Liver (tissue), 9 donors: Measurements from ENCODE around the gene KCNJ1. TPM values are rescaled to one million over a fixed set of nuclear protein-coding genes. Genes with fewer than 3 reads are reported as not detected.

Experiments used
- DNase-seq: peaks from one replicate; pipeline ENCODE4 v3.0.0-alpha.2; 2017; ENCODE audit warnings: low spot score
- H3K27ac ChIP-seq, 2 donors: one replicate each; pipeline ENCODE4 v1.7.0; 2013; ENCODE audit warnings: inconsistent platforms in 2 of 2, low read length in 2 of 2, control low read depth in 1 of 2, low read depth in 1 of 2, mild to moderate bottlenecking in 1 of 2
- H3K27me3 ChIP-seq, 4 donors: one replicate each; pipeline versions ENCODE4 v1.6.1 to v1.7.0; 2013; ENCODE audit warnings: low read length in 3 of 4, inconsistent platforms in 1 of 4, mild to moderate bottlenecking in 1 of 4, moderate library complexity in 1 of 4; ENCODE audit not compliant: control insufficient read depth in 4 of 4, insufficient read depth in 4 of 4
- H3K36me3 ChIP-seq, 4 donors: one replicate each; pipeline versions ENCODE4 v1.6.1 to v1.7.0; 2013; ENCODE audit warnings: low read length in 3 of 4, mild to moderate bottlenecking in 3 of 4, low read depth in 1 of 4, moderate library complexity in 1 of 4; ENCODE audit not compliant: control insufficient read depth in 4 of 4, insufficient read depth in 3 of 4
- H3K4me1 ChIP-seq, 4 donors: one replicate each; pipeline versions ENCODE4 v1.6.1 to v1.7.0; 2013; ENCODE audit warnings: low read length in 3 of 4, mild to moderate bottlenecking in 3 of 4, moderate library complexity in 1 of 4; ENCODE audit not compliant: control insufficient read depth in 4 of 4, insufficient read depth in 4 of 4
- H3K4me3 ChIP-seq, 3 donors: one replicate each; pipeline versions ENCODE4 v1.6.1 to v1.7.0; 2013; ENCODE audit warnings: low read length in 3 of 3, control low read depth in 1 of 3, low read depth in 1 of 3, mild to moderate bottlenecking in 1 of 3
- H3K9ac ChIP-seq, 2 donors: one replicate each; pipeline ENCODE4 v1.7.0; 2013; ENCODE audit warnings: low read length in 2 of 2, mild to moderate bottlenecking in 2 of 2, moderate library complexity in 2 of 2, control low read depth in 1 of 2, low read depth in 1 of 2
- H3K9me3 ChIP-seq, 4 donors: one replicate each; pipeline versions ENCODE4 v1.6.1 to v1.7.0; 2013; ENCODE audit warnings: low read length in 3 of 4; ENCODE audit not compliant: control insufficient read depth in 4 of 4
- CTCF ChIP-seq: fragments of 150-350 bp; IDR thresholded peaks from 2 replicates; pipeline ENCODE4 v1.5.1; 2017; ENCODE audit warnings: improper control_type of control experiment, low read depth, low read length; ENCODE audit not compliant: missing input control
- EGR1 ChIP-seq, 2 donors: IDR thresholded peaks; 2 replicates each; pipeline ENCODE4 v1.6.1; 2016 to 2018; ENCODE audit warnings: antibody characterized with exemption in 2 of 2, low read depth in 2 of 2
- FOXA1 ChIP-seq: IDR thresholded peaks from 2 replicates; pipeline ENCODE4 v1.6.1; 2016; ENCODE audit warnings: antibody characterized with exemption
- FOXA2 ChIP-seq: IDR thresholded peaks from 2 replicates; pipeline ENCODE4 v1.6.1; 2016; ENCODE audit warnings: antibody characterized with exemption
- GABPA ChIP-seq, 2 donors: IDR thresholded peaks in 1 of 2; conservative IDR thresholded peaks in 1 of 2; 2 replicates each; pipeline ENCODE4 v1.6.1; 2016; ENCODE audit warnings: antibody characterized with exemption in 2 of 2, mild to moderate bottlenecking in 1 of 2, moderate library complexity in 1 of 2
- HNF4A ChIP-seq, 2 donors: conservative IDR thresholded peaks; 2 replicates each; pipeline ENCODE4 v1.6.1; 2016; ENCODE audit warnings: antibody characterized with exemption in 2 of 2, mild to moderate bottlenecking in 2 of 2
- HNF4G ChIP-seq: IDR thresholded peaks from 2 replicates; pipeline ENCODE4 v1.6.1; 2016; ENCODE audit warnings: antibody characterized with exemption
- JUND ChIP-seq, 2 donors: IDR thresholded peaks; 2 replicates each; pipeline ENCODE4 v1.6.1; 2016; ENCODE audit warnings: antibody characterized with exemption in 2 of 2
- MAX ChIP-seq: IDR thresholded peaks from 2 replicates; pipeline ENCODE4 v1.6.1; 2016; ENCODE audit warnings: antibody characterized with exemption
- NR2F2 ChIP-seq: IDR thresholded peaks from 2 replicates; pipeline ENCODE4 v1.6.1; 2016; ENCODE audit warnings: antibody characterized with exemption
- RAD21 ChIP-seq, 2 donors: IDR thresholded peaks; 2 replicates each; pipeline ENCODE4 v1.6.1; 2016; ENCODE audit warnings: antibody characterized with exemption in 2 of 2, mild to moderate bottlenecking in 2 of 2
- RXRA ChIP-seq, 2 donors: IDR thresholded peaks; 2 replicates each; pipeline ENCODE4 v1.6.1; 2017 to 2018; ENCODE audit warnings: antibody characterized with exemption in 2 of 2, mild to moderate bottlenecking in 1 of 2
- SP1 ChIP-seq: IDR thresholded peaks from 2 replicates; pipeline ENCODE4 v1.6.1; 2018; ENCODE audit warnings: antibody characterized with exemption, mild to moderate bottlenecking
- TAF1 ChIP-seq: conservative IDR thresholded peaks from 2 replicates; pipeline ENCODE4 v1.6.1; 2016; ENCODE audit warnings: antibody characterized with exemption, mild to moderate bottlenecking
- YY1 ChIP-seq: IDR thresholded peaks from 2 replicates; pipeline ENCODE4 v1.6.1; 2016; ENCODE audit warnings: antibody characterized with exemption, mild to moderate bottlenecking
- WGBS: extraction: QIAGEN DNeasy Blood & Tissue Kit; methylation state at CpG from one replicate; pipeline ENCODE4 v1.1.7; 2013; 5-methylcytosine and 5-hydroxymethylcytosine counted together
- polyA plus RNA-seq, 2 donors: library from polyadenylated mRNA; stranded (reverse) in 1 of 2; unstranded in 1 of 2; fragments of 200-250 nt in 1 of 2; fragments of >200 nt in 1 of 2; fragmentation: Nextera tagmentation in 1 of 2; extraction: Ambion mirVana in 1 of 2; gene quantifications; one replicate each; pipeline versions ENCODE4 v1.2.1 to v1.2.3, GENCODE V29; 2013 to 2015
- total RNA-seq, 2 donors: library from RNA; depleted of rRNA; stranded (reverse); fragments of >200 nt; gene quantifications; one replicate each; pipeline ENCODE4 v1.2.3, GENCODE V29; 2014
- TF ChIP-seq, protein P1 (sequence below): IDR thresholded peaks from 2 replicates; pipeline ENCODE4 v1.6.1; 2016; ENCODE audit warnings: antibody characterized with exemption
- TF ChIP-seq, protein P2 (sequence below): IDR thresholded peaks from 2 replicates; pipeline ENCODE4 v1.6.1; 2016; ENCODE audit warnings: antibody characterized with exemption, mild to moderate bottlenecking
- TF ChIP-seq, protein P3 (sequence below): IDR thresholded peaks from 2 replicates; pipeline ENCODE4 v1.6.1; 2016; ENCODE audit warnings: antibody characterized with exemption
- donor health status: healthy.
- donor health status: healthy.
- donor health status: healthy.
- donor health status: healthy.
- donor health status: healthy.

KCNJ1 gene
- total and polyA plus RNA-seq, 4 donors = 0.14 to 0.23 TPM; not detected in 2

GRCh38 chr11:128897826-128898225 is 30.7 kb upstream of the KCNJ1 start:
- TF ChIP-seq, protein P1, sequence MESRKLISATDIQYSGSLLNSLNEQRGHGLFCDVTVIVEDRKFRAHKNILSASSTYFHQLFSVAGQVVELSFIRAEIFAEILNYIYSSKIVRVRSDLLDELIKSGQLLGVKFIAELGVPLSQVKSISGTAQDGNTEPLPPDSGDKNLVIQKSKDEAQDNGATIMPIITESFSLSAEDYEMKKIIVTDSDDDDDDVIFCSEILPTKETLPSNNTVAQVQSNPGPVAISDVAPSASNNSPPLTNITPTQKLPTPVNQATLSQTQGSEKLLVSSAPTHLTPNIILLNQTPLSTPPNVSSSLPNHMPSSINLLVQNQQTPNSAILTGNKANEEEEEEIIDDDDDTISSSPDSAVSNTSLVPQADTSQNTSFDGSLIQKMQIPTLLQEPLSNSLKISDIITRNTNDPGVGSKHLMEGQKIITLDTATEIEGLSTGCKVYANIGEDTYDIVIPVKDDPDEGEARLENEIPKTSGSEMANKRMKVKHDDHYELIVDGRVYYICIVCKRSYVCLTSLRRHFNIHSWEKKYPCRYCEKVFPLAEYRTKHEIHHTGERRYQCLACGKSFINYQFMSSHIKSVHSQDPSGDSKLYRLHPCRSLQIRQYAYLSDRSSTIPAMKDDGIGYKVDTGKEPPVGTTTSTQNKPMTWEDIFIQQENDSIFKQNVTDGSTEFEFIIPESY = no peak
- no peak for TF ChIP-seq NR2F2
- no peak for TF ChIP-seq RXRA (IDR thresholded peaks at IDR 0.05)
- no peak overlapping the region for H3K4me3 ChIP-seq
- H3K36me3 ChIP-seq = no peaks in the 10 kb centered on the region
- no peaks in the 10 kb centered on the region for H3K9me3 ChIP-seq
- H3K27me3 ChIP-seq = peaks cover 0 to 6% (median 0%) of the 10 kb centered on the region in 4 donors
- no peak overlapping the region for H3K27ac ChIP-seq
- no peak overlapping the region for H3K9ac ChIP-seq
- DNase-seq = no peak
- 89% methylated on average over 1 of the region's 1 CpG for WGBS
- peaks cover 12 to 51% (median 44%) of the 10 kb centered on the region in 4 donors for H3K4me1 ChIP-seq

DNA sequence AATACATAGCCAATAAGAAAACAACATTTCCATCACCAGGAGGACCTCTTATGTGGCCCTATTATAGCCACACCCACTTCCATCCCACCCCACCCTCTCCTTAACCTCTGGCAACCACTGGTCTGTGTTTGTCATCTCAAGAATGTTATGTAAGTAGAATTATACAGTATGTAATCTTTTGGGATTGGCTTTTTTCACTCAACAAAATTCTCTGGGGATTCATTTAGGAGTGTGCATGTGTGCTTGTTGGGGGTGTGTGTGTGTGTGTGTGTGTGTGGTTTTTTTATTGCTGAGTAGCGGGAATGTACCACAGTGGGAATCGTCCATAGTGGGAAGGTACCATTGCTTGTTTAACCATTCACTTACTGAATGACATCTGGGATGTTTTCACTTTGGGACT is 29.3 kb upstream of the KCNJ1 start:
- WGBS = 63% methylated on average over 2 of the region's 2 CpGs
- Histone ChIP-seq H3K27me3 (peaks cover 0 to under 1% (median 0%) of the 10 kb centered on the region in 4 donors), H3K4me3 (no peak overlapping the region), H3K4me1 (peaks cover 13 to 56% (median 42%) of the 10 kb centered on the region in 4 donors), H3K27ac (no peak overlapping the region), H3K9ac (no peak overlapping the region), H3K9me3 (no peaks in the 10 kb centered on the region), H3K36me3 (no peaks in the 10 kb centered on the region)
- DNase-seq = no peak
- TF ChIP-seq FOXA2 = no peak
- no peak for TF ChIP-seq YY1
- TF ChIP-seq, protein P2, sequence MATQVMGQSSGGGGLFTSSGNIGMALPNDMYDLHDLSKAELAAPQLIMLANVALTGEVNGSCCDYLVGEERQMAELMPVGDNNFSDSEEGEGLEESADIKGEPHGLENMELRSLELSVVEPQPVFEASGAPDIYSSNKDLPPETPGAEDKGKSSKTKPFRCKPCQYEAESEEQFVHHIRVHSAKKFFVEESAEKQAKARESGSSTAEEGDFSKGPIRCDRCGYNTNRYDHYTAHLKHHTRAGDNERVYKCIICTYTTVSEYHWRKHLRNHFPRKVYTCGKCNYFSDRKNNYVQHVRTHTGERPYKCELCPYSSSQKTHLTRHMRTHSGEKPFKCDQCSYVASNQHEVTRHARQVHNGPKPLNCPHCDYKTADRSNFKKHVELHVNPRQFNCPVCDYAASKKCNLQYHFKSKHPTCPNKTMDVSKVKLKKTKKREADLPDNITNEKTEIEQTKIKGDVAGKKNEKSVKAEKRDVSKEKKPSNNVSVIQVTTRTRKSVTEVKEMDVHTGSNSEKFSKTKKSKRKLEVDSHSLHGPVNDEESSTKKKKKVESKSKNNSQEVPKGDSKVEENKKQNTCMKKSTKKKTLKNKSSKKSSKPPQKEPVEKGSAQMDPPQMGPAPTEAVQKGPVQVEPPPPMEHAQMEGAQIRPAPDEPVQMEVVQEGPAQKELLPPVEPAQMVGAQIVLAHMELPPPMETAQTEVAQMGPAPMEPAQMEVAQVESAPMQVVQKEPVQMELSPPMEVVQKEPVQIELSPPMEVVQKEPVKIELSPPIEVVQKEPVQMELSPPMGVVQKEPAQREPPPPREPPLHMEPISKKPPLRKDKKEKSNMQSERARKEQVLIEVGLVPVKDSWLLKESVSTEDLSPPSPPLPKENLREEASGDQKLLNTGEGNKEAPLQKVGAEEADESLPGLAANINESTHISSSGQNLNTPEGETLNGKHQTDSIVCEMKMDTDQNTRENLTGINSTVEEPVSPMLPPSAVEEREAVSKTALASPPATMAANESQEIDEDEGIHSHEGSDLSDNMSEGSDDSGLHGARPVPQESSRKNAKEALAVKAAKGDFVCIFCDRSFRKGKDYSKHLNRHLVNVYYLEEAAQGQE = no peak
- TF ChIP-seq, protein P1 = no peak
- no peak for TF ChIP-seq SP1
- no peak for TF ChIP-seq RAD21 (IDR thresholded peaks at IDR 0.05)
- no peak for TF ChIP-seq JUND (IDR thresholded peaks at IDR 0.05)
- TF ChIP-seq HNF4G = no peak
- TF ChIP-seq GABPA (IDR thresholded peaks at IDR 0.05 in 1 of 2, conservative IDR thresholded peaks at IDR 0.05 in 1 of 2) = no peak
- no peak for TF ChIP-seq MAX
- no peak for TF ChIP-seq EGR1 (IDR thresholded peaks at IDR 0.05; ENCODE audit: low read depth in 2 of 2)
- TF ChIP-seq TAF1 = no peak
- no peak for TF ChIP-seq HNF4A (conservative IDR thresholded peaks at IDR 0.05)
- TF ChIP-seq CTCF = no peak
- no peak for TF ChIP-seq NR2F2
- TF ChIP-seq, protein P3, sequence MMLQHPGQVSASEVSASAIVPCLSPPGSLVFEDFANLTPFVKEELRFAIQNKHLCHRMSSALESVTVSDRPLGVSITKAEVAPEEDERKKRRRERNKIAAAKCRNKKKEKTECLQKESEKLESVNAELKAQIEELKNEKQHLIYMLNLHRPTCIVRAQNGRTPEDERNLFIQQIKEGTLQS = no peak
- TF ChIP-seq FOXA1 = no peak
- no peak for TF ChIP-seq RXRA (IDR thresholded peaks at IDR 0.05)
